PFSK-1 (cell line): ENCODE results near the gene ARGLU1.

Experiments used
- FOXP2 ChIP-seq: optimal IDR thresholded peaks from 2 replicates; pipeline ENCODE3; 2011; ENCODE audit warnings: borderline replicate concordance, control low read depth, inconsistent platforms; ENCODE audit not compliant: insufficient read depth; ENCODE audit errors: extremely low read length, extremely low read depth
- POLR2AphosphoS5 ChIP-seq: IDR thresholded peaks from 2 replicates; pipeline ENCODE4 v1.6.1; 2012; ENCODE audit warnings: low read depth, mild to moderate bottlenecking, control low read depth, low read length, moderate library complexity
- REST ChIP-seq, 2 experiments: IDR thresholded peaks; 2 replicates each; pipeline versions ENCODE4 v1.6.1 to v1.8.0; 2011 to 2012; ENCODE audit warnings: low read depth in 2 of 2, low read length in 2 of 2, control low read depth in 1 of 2, inconsistent platforms in 1 of 2, mild to moderate bottlenecking in 1 of 2, moderate library complexity in 1 of 2; ENCODE audit not compliant: insufficient read depth in 1 of 2
- SIN3A ChIP-seq: IDR thresholded peaks from 2 replicates; pipeline ENCODE4 v1.6.1; 2012; ENCODE audit warnings: mild to moderate bottlenecking, low read length, moderate library complexity, borderline replicate concordance; ENCODE audit not compliant: insufficient read depth
- TAF1 ChIP-seq: IDR thresholded peaks from 2 replicates; pipeline ENCODE4 v1.6.1; 2012; ENCODE audit warnings: low read length, control low read depth, borderline replicate concordance; ENCODE audit not compliant: insufficient read depth

The ARGLU1 gene

GRCh38 chr13:106587787-106588186 is 19.9 kb upstream of the ARGLU1 start:
- TF ChIP-seq POLR2AphosphoS5 (no peak), FOXP2 (no peak), SIN3A (no peak), REST (IDR thresholded peaks at IDR 0.05; ENCODE audit: insufficient read depth in 1 of 2, low read depth in 2 of 2, low read length in 2 of 2) (no peak), TAF1 (no peak)

- TF ChIP-seq SIN3A, result no peak
- TF ChIP-seq FOXP2, result no peak
- TF ChIP-seq TAF1, result no peak
- no peak for TF ChIP-seq REST (IDR thresholded peaks at IDR 0.05; ENCODE audit: insufficient read depth in 1 of 2, low read depth in 2 of 2, low read length in 2 of 2)
- TF ChIP-seq POLR2AphosphoS5, result no peak
These were observed 18.8 kb upstream of the ARGLU1 start for GRCh38 chr13:106586648-106587166.

- TF ChIP-seq REST (IDR thresholded peaks at IDR 0.05; ENCODE audit: insufficient read depth in 1 of 2, low read depth in 2 of 2, low read length in 2 of 2) (no peak), POLR2AphosphoS5 (no peak), TAF1 (no peak), FOXP2 (no peak), SIN3A (no peak)
These were observed 13.3 kb upstream of the ARGLU1 start for GRCh38 chr13:106581225-106581624.

- TF ChIP-seq FOXP2, result no peak
- no peak for TF ChIP-seq SIN3A
- no peak for TF ChIP-seq TAF1
- TF ChIP-seq POLR2AphosphoS5, result no peak
- no peak for TF ChIP-seq REST (IDR thresholded peaks at IDR 0.05; ENCODE audit: insufficient read depth in 1 of 2, low read depth in 2 of 2, low read length in 2 of 2)
These were observed 8.0 kb upstream of the ARGLU1 start for GRCh38 chr13:106575896-106576295.

- TF ChIP-seq SIN3A, result no peak
- TF ChIP-seq FOXP2, result no peak
- no peak for TF ChIP-seq TAF1
- no peak for TF ChIP-seq POLR2AphosphoS5
- TF ChIP-seq REST (IDR thresholded peaks at IDR 0.05; ENCODE audit: insufficient read depth in 1 of 2, low read depth in 2 of 2, low read length in 2 of 2), result no peak
These were observed 5.9 kb upstream of the ARGLU1 start for GRCh38 chr13:106573868-106574267.
